ENCODE results near the gene SEPHS1. TPM values are rescaled to one million over a fixed set of nuclear protein-coding genes. Genes with fewer than 3 reads are reported as not detected.
A peak's percentile ranks its signal among the peaks of the same experiment; 100 is the strongest.
"Not testable (repeated sequence)": the region's sequence is repeated elsewhere in the genome, so short reads cannot be mapped to it uniquely, and the experiment has no call there.

The SEPHS1 gene
- total RNA-seq, 2 donors from 2014 or later, result 127 to 268 TPM

DNA sequence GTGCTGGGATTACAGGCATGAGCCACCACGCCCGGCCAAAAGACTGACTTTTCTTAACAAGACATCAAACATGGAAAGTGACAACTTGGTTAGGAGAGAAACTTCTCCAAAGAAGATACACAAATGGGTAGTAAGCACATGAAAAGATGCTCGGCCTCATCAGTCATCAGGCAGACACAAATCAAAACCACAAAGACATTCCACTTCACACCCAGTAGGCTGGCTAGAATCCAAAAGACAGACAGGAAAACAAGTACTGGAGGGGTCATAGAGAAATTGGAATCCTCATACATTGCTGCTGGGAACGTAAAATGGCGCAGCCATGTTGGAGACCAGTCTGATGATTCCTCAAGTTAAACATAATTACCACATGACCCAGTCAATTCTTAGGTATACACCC, 16.4 kb downstream of the SEPHS1 start:
- 90 to 93% methylated on average over 4 to 5 of the region's 5 CpGs for WGBS, 2 experiments (ENCODE audit: insufficient coverage in 1 of 2, insufficient read length in 1 of 2)
- H3K36me3 Mint-ChIP-seq (ENCODE audit: low read depth), result peaks cover 88% of the 10 kb centered on the region
- H3K4me3 Mint-ChIP-seq, result no peak overlapping the region
- DNase-seq, result no peak
- H3K27me3 Mint-ChIP-seq (ENCODE audit: insufficient read depth), result no peaks in the 10 kb centered on the region
- Histone ChIP-seq H3K4me3 (ENCODE audit: low read length) (no peak overlapping the region), H3K27me3 (ENCODE audit: control insufficient read depth, insufficient read depth, low read length, poor library complexity, severe bottlenecking) (no peaks in the 10 kb centered on the region), H3K27ac (ENCODE audit: low read depth, low read length) (no peak overlapping the region), H3K4me1 (ENCODE audit: control insufficient read depth, insufficient read depth, low read length) (no peaks in the 10 kb centered on the region), H3K9me3 (ENCODE audit: control insufficient read depth, low read length) (no peaks in the 10 kb centered on the region), H3K36me3 (ENCODE audit: control insufficient read depth, insufficient read depth, low read length) (peaks cover 81% of the 10 kb centered on the region), H3K9ac (ENCODE audit: extremely low read depth, low read length, poor library complexity, severe bottlenecking) (no peak overlapping the region)
- H3K4me1 Mint-ChIP-seq, result peaks cover 11% of the 10 kb centered on the region
- H3K27ac Mint-ChIP-seq, result no peak overlapping the region
- H3K9me3 Mint-ChIP-seq, result no peaks in the 10 kb centered on the region
- TF ChIP-seq, protein P1, sequence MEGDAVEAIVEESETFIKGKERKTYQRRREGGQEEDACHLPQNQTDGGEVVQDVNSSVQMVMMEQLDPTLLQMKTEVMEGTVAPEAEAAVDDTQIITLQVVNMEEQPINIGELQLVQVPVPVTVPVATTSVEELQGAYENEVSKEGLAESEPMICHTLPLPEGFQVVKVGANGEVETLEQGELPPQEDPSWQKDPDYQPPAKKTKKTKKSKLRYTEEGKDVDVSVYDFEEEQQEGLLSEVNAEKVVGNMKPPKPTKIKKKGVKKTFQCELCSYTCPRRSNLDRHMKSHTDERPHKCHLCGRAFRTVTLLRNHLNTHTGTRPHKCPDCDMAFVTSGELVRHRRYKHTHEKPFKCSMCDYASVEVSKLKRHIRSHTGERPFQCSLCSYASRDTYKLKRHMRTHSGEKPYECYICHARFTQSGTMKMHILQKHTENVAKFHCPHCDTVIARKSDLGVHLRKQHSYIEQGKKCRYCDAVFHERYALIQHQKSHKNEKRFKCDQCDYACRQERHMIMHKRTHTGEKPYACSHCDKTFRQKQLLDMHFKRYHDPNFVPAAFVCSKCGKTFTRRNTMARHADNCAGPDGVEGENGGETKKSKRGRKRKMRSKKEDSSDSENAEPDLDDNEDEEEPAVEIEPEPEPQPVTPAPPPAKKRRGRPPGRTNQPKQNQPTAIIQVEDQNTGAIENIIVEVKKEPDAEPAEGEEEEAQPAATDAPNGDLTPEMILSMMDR (conservative IDR thresholded peaks at IDR 0.05), result no peak

DNA sequence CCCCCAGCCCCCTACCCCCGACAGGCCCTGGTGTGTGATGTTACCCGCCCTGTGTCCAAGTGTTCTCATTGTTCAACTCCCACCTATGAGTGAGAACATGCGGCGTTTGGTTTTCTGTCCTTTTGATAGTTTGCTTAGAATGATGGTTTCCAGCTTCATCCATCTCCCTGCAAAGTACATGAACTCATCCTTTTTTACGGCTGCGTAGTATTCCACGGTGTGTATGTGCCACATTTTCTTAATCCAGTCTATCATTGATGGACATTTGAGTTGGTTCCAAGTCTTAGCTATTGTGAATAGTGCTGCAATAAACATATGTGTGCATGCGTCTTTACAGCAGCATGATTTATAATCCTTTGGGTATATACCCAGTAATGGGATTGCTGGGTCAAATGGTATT, 17.1 kb downstream of the SEPHS1 start:
- not testable (repeated sequence) for H3K4me1 ChIP-seq (ENCODE audit: control insufficient read depth, insufficient read depth, low read length); H3K4me3 Mint-ChIP-seq; H3K9me3 ChIP-seq (ENCODE audit: control insufficient read depth, low read length); H3K27ac Mint-ChIP-seq; H3K27me3 Mint-ChIP-seq (ENCODE audit: insufficient read depth); H3K27ac ChIP-seq (ENCODE audit: low read depth, low read length); H3K9me3 Mint-ChIP-seq; H3K27me3 ChIP-seq (ENCODE audit: control insufficient read depth, insufficient read depth, low read length, poor library complexity, severe bottlenecking); H3K9ac ChIP-seq (ENCODE audit: extremely low read depth, low read length, poor library complexity, severe bottlenecking); H3K4me3 ChIP-seq (ENCODE audit: low read length); DNase-seq
- Mint-ChIP-seq H3K4me1 (peaks cover 11% of the 10 kb centered on the region), H3K36me3 (ENCODE audit: low read depth) (peaks cover 88% of the 10 kb centered on the region)
- 96 to 100% methylated on average over 2 to 8 of the region's 8 CpGs for WGBS, 2 experiments (ENCODE audit: insufficient coverage in 1 of 2, insufficient read length in 1 of 2)
- H3K36me3 ChIP-seq (ENCODE audit: control insufficient read depth, insufficient read depth, low read length), result peaks cover 81% of the 10 kb centered on the region

DNA sequence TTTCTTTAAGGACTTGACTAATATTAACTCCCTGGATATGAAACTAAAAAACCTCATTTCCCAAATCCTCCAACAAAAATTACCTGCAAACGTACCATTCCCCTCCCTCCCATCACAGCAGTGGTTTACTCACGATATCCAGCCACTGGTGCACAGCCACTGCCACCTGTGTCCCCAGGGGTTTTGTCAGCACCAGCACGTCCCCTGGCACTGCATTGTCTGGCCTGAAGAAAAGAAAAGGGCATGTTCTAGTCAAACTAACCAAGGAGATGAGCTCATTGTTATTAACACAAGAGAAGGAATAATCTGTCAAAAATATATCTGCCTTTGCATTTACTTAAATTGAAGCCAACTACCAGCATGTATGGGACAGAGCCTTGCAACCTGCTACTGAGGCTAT, 18.5 kb downstream of the SEPHS1 start:
- H3K9me3 Mint-ChIP-seq, result no peaks in the 10 kb centered on the region
- TF ChIP-seq, protein P1 (conservative IDR thresholded peaks at IDR 0.05), result no peak

DNA sequence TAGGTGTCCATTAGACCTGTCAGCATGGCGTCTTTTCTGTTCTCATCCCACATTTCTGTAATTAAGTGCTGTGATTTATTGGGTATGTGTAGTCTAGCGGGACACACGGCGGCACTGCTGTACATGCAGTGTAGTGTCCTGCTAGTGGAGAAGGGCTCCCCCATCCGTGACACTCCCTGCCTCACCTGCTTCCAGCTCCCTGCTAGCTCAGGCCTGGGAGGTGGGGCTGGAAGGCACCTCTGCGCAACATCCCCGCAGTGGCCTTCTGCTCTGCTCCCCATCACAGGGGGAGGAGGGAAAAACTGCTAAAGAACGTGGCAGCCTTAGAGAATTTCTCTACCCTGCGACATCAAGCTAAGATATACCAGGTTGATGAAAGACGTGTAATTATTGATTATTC, 19.5 kb downstream of the SEPHS1 start:
- Mint-ChIP-seq H3K9me3 (no peaks in the 10 kb centered on the region), H3K27ac (peak overlapping the region; percentile 11), H3K4me1 (peaks cover 11% of the 10 kb centered on the region), H3K36me3 (ENCODE audit: low read depth) (peaks cover 91% of the 10 kb centered on the region), H3K27me3 (ENCODE audit: insufficient read depth) (no peaks in the 10 kb centered on the region), H3K4me3 (no peak overlapping the region)
- H3K36me3 ChIP-seq (ENCODE audit: control insufficient read depth, insufficient read depth, low read length), result peaks cover 85% of the 10 kb centered on the region
- TF ChIP-seq, protein P1 (conservative IDR thresholded peaks at IDR 0.05), result no peak
- no peak overlapping the region for H3K4me3 ChIP-seq (ENCODE audit: low read length)
- no peak for DNase-seq
- H3K27me3 ChIP-seq (ENCODE audit: control insufficient read depth, insufficient read depth, low read length, poor library complexity, severe bottlenecking), result no peaks in the 10 kb centered on the region
- H3K4me1 ChIP-seq (ENCODE audit: control insufficient read depth, insufficient read depth, low read length), result no peaks in the 10 kb centered on the region
- no peak overlapping the region for H3K27ac ChIP-seq (ENCODE audit: low read depth, low read length)
- H3K9me3 ChIP-seq (ENCODE audit: control insufficient read depth, low read length), result no peaks in the 10 kb centered on the region
- H3K9ac ChIP-seq (ENCODE audit: extremely low read depth, low read length, poor library complexity, severe bottlenecking), result no peak overlapping the region
- WGBS, 2 experiments (ENCODE audit: insufficient coverage in 1 of 2, insufficient read length in 1 of 2), result 88% methylated on average over 10 of the region's 10 CpGs; no CpG with 5 or more reads in 1 of the 2 experiments

More for the DNA sequence above, 18.5 kb downstream of the SEPHS1 start:
- no peaks in the 10 kb centered on the region for H3K9me3 ChIP-seq (ENCODE audit: control insufficient read depth, low read length)
- no peak overlapping the region for H3K4me3 Mint-ChIP-seq
- H3K4me1 Mint-ChIP-seq, result peaks cover 11% of the 10 kb centered on the region
- no peak overlapping the region for H3K4me3 ChIP-seq (ENCODE audit: low read length)
- no peaks in the 10 kb centered on the region for H3K27me3 Mint-ChIP-seq (ENCODE audit: insufficient read depth)
- H3K27me3 ChIP-seq (ENCODE audit: control insufficient read depth, insufficient read depth, low read length, poor library complexity, severe bottlenecking), result no peaks in the 10 kb centered on the region
- no peak overlapping the region for H3K27ac Mint-ChIP-seq
- no peak for DNase-seq
- H3K4me1 ChIP-seq (ENCODE audit: control insufficient read depth, insufficient read depth, low read length), result no peaks in the 10 kb centered on the region
- H3K9ac ChIP-seq (ENCODE audit: extremely low read depth, low read length, poor library complexity, severe bottlenecking), result no peak overlapping the region
- peaks cover 88% of the 10 kb centered on the region for H3K36me3 Mint-ChIP-seq (ENCODE audit: low read depth)
- H3K36me3 ChIP-seq (ENCODE audit: control insufficient read depth, insufficient read depth, low read length), result peaks cover 84% of the 10 kb centered on the region
- WGBS, 2 experiments (ENCODE audit: insufficient coverage in 1 of 2, insufficient read length in 1 of 2), result 83% methylated on average over 3 of the region's 3 CpGs; no CpG with 5 or more reads in 1 of the 2 experiments
- H3K27ac ChIP-seq (ENCODE audit: low read depth, low read length), result peak overlapping the region; percentile 7
